Panc1 (cell line): ENCODE data around the gene DTNB.

Source experiments
- TCF7L2 ChIP-seq: IDR thresholded peaks from 2 replicates; pipeline ENCODE4 v1.6.1; 2011; ENCODE audit warnings: mild to moderate bottlenecking, low read depth, low read length, inconsistent platforms
- TF ChIP-seq, protein P1 (sequence below): fragments of 450-650 bp; IDR thresholded peaks from 2 replicates; pipeline ENCODE4 v1.5.1; 2017; ENCODE audit warnings: mild to moderate bottlenecking

GRCh38 chr2:25374827-25375226 is 298.6 kb downstream of the DTNB start:
- TF ChIP-seq TCF7L2: no peak
- TF ChIP-seq, protein P1, sequence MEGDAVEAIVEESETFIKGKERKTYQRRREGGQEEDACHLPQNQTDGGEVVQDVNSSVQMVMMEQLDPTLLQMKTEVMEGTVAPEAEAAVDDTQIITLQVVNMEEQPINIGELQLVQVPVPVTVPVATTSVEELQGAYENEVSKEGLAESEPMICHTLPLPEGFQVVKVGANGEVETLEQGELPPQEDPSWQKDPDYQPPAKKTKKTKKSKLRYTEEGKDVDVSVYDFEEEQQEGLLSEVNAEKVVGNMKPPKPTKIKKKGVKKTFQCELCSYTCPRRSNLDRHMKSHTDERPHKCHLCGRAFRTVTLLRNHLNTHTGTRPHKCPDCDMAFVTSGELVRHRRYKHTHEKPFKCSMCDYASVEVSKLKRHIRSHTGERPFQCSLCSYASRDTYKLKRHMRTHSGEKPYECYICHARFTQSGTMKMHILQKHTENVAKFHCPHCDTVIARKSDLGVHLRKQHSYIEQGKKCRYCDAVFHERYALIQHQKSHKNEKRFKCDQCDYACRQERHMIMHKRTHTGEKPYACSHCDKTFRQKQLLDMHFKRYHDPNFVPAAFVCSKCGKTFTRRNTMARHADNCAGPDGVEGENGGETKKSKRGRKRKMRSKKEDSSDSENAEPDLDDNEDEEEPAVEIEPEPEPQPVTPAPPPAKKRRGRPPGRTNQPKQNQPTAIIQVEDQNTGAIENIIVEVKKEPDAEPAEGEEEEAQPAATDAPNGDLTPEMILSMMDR: no peak
